Fibroblast of pulmonary artery (primary cell): ENCODE data around the gene GXYLT1.

Experiments used
- DNase-seq: peaks from one replicate; pipeline ENCODE4 v3.0.0-alpha.2; 2010; ENCODE audit warnings: low read depth
- H3K4me3 ChIP-seq: replicated peaks from 2 replicates; pipeline ENCODE4 v1.5.1; 2011; ENCODE audit warnings: low read depth, mild to moderate bottlenecking, control low read depth, low read length, moderate library complexity
- TF ChIP-seq, protein P1 (sequence below): IDR thresholded peaks from 2 replicates; pipeline ENCODE4 v1.5.1; 2011; ENCODE audit warnings: mild to moderate bottlenecking, control low read depth, low read length, inconsistent platforms; ENCODE audit errors: missing control alignments

Gene GXYLT1

DNA sequence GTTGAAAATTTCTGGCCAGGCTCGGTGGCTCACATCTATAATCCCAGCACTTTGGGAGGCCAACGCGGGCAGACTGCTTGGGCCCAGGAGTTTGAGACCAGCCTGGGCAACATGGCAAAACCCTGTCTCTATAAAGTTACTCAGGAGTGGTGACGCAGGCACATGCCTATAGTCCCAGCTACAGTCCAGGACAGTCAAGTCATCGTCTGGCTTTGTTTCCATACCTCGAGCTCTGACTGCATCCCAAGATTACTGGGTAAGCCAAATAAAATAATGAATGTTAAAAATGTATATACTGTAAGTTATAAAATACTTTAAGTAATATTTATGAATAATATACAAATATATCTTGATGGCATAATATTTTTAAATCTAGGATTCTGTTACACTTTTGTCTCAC is 23.0 kb upstream of the GXYLT1 start:
- DNase-seq: no peak
- TF ChIP-seq, protein P1, sequence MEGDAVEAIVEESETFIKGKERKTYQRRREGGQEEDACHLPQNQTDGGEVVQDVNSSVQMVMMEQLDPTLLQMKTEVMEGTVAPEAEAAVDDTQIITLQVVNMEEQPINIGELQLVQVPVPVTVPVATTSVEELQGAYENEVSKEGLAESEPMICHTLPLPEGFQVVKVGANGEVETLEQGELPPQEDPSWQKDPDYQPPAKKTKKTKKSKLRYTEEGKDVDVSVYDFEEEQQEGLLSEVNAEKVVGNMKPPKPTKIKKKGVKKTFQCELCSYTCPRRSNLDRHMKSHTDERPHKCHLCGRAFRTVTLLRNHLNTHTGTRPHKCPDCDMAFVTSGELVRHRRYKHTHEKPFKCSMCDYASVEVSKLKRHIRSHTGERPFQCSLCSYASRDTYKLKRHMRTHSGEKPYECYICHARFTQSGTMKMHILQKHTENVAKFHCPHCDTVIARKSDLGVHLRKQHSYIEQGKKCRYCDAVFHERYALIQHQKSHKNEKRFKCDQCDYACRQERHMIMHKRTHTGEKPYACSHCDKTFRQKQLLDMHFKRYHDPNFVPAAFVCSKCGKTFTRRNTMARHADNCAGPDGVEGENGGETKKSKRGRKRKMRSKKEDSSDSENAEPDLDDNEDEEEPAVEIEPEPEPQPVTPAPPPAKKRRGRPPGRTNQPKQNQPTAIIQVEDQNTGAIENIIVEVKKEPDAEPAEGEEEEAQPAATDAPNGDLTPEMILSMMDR: no peak
- H3K4me3 ChIP-seq: no peak overlapping the region

DNA sequence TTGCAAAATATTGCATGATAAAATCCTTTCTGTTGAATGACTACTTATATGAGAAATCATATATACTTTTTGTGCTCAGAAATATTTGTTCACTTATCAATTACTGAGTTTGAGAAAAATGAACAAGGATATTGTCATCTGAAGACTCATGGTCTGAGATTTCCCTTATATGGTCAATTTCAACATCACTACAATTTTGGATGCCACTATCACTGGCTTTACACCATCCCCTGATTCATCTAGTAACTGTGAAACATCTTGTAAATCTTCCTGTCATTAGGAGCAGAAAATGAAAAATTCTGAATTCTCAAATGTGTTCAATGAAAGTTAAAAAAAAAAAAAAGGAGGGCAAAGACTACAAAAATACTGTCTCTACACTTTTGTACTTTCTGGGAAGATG is 21.8 kb upstream of the GXYLT1 start:
- H3K4me3 ChIP-seq: no peak overlapping the region
- peak; percentile 29 for DNase-seq
- TF ChIP-seq, protein P1: no peak

GRCh38 chr12:42163913-42164312 is 19.2 kb upstream of the GXYLT1 start:
- H3K4me3 ChIP-seq: no peak overlapping the region
- TF ChIP-seq, protein P1: no peak
- no peak for DNase-seq

DNA sequence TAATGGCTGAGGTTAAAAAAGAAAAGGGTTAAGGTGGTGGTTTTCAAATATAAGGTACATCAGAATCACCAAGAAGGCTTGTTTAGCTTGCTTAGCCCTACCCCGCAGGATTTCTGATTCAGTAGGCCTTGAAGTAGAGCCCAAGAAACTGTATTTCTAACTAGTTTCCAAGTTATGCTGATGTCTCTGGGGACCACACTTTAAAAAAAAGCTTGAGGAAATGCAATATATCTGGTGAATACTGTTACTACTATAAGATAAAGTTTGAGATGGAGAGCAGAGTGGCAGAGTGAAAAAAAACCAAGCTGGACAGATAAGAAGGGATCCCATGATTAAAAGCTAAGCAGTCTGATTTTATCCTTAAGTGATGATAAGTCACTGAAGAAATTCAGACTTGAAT is 18.3 kb upstream of the GXYLT1 start:
- no peak overlapping the region for H3K4me3 ChIP-seq
- DNase-seq: no peak
- TF ChIP-seq, protein P1: no peak

- TF ChIP-seq, protein P1: no peak
- no peak overlapping the region for H3K4me3 ChIP-seq
- DNase-seq: no peak
Observed at GRCh38 chr12:42162193-42162592, 17.5 kb upstream of the GXYLT1 start.

DNA sequence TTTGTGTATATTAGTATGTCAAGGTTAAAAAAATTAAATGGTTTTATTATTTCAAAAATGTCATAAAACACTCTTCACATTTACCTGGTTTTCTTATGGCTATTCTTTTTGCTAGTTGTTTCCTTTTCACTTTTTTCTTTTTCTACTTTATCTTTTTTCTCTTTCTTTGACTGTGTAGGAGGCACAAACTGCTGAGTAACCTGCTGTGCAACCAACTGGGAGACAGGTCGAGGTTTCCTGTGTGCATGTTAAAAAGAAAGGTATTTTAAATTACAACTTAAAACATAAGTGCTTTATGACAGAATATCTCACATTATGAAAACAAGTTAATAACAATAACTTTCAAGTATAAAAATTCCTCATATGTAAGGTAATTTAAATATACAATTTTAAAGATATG is 16.9 kb upstream of the GXYLT1 start:
- DNase-seq: no peak
- no peak overlapping the region for H3K4me3 ChIP-seq
- TF ChIP-seq, protein P1: no peak

GRCh38 chr12:42156232-42156631 is 11.6 kb upstream of the GXYLT1 start:
- TF ChIP-seq, protein P1: no peak
- DNase-seq: no peak
- H3K4me3 ChIP-seq: no peak overlapping the region
